ENCODE measurements around the gene FCRLB.
"Not testable (repeated sequence)": the region's sequence is repeated elsewhere in the genome, so short reads cannot be mapped to it uniquely, and the experiment has no call there.

The FCRLB gene, protein sequence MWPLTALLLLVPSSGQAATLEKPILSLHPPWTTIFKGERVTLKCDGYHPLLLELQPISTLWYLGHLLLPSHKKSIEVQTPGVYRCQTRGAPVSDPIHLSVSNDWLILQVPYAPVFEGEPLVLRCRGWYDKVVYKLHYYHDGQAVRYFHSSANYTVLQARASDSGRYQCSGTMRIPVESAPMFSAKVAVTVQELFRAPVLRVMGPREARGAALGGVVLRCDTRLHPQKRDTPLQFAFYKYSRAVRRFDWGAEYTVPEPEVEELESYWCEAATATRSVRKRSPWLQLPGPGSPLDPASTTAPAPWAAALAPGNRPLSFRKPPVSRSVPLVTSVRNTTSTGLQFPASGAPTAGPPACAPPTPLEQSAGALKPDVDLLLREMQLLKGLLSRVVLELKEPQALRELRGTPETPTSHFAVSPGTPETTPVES

DNA sequence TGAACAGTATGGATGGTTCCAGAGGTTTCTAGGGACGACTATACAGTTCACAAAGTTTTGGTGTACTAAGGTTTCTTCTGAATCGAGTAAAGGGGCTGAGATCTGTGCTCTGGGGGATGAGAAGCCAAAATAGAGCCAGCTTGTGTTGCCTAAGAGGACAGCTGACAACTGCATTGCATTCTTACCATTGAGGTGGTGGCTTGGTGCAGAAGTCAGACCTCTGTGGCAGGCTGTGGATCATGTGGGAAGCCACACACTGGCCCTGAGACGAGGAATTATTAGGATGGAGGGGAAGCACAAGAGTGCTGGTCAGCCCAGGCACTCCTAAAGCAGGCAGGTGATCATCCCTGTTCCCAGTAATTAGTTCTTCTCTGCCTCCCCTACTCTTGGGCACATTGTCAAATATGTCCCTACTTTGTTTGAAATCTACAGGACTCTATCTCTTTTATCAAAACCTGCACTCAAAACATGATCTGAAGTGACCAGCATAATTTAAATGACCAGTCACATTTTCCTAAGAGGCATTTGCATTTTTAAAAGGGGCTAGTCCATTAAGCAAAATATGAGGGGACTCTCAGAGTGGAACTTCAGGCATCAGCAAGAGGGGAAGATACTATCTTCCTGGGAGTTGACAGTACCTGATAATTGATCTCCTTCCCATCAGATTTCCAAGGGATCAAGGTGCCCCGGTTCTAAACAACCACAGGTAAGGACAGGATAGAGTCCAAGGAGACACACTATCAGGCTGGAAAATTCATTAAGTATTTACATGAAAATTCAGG is at the start of gene FCRLB:
Gene FCRLB, plus strand, starts transcription at position 589 of the 782 bp plus-strand sequence. CDS start 1,129 bp downstream, outside the sequence.
- H3K4me3 Mint-ChIP-seq, result no peak within 1 kb of the TSS
- no peaks in the 10 kb centered on the region for H3K9me3 Mint-ChIP-seq
- ATAC-seq, result no peak
- peak within 1 kb of the TSS; percentile 54 for H3K27ac Mint-ChIP-seq
- peaks cover 69% of the 10 kb centered on the region for H3K4me1 Mint-ChIP-seq
- H3K27me3 Mint-ChIP-seq, result no peaks in the 10 kb centered on the region
- H3K36me3 Mint-ChIP-seq, result no peaks in the 10 kb centered on the region

DNA sequence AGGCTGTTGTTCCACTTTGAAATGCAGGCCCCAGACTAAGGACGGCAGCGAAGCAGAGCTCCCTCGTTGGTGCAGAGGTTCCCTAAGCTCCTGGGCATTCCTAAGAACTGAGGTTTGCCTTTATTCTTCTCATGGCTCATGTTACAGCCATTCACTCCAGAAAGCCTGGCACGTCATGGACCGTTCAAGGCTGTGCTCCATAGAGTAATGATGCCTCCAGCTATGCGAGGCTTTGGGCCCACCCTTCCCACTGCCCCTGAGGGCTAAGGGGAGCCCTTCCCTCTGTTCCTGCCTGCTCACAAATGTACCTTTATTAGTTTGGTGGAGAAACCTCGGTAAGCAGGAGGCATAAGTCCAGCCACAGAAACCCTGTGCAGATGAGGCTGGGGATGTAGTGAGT is 47.9 kb upstream of the FCRLB start:
- H3K4me3 Mint-ChIP-seq, H3K27me3 Mint-ChIP-seq, H3K27ac Mint-ChIP-seq, H3K9me3 Mint-ChIP-seq, ATAC-seq: not testable (repeated sequence)
- Mint-ChIP-seq H3K36me3 (peaks cover 29% of the 10 kb centered on the region), H3K4me1 (peaks cover 15% of the 10 kb centered on the region)

DNA sequence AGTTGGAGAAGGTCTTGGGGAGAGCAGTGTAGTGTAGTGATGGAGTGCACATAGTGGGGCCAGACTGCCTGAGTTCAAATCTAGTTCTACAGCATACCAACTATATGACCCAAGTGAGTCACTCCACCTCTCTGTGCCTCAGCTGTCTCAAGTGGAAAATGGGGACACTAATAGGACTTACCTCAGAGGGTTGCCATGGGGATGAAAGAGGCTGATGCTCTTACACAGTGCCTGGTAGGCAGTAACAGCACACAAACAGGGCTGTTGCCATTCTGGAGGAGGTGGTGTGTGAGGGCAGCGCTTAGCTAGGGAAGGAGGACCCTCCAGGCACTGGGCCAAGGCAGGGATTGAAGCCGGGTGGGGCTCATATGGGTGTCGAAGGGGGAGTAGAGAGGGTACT is 46.9 kb upstream of the FCRLB start:
- not testable (repeated sequence) for H3K27me3 Mint-ChIP-seq, H3K27ac Mint-ChIP-seq, H3K4me3 Mint-ChIP-seq, H3K9me3 Mint-ChIP-seq, ATAC-seq
- Mint-ChIP-seq H3K4me1 (peaks cover 15% of the 10 kb centered on the region), H3K36me3 (peaks cover 32% of the 10 kb centered on the region)

DNA sequence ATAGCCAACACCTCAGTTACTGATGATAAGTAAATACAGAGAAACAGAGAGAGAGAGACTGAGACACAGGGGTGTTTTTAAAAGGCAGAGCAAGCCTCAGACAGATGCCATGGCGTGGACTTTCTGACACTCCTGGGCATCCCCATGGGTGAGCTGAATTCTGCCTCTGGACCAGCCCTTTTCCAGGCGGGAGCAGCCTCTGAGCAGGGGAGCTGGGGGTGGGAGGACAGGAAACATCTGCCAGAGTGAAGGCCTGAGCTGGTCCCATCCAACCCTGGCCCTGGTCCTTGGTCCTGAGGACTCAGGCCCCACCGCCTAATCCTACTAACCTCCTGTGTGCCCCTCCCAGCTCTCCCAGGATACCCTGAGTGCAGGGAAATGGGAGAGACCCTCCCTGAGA is 46.4 kb upstream of the FCRLB start:
- Mint-ChIP-seq H3K27ac (peak overlapping the region; percentile 68), H3K36me3 (peaks cover 32% of the 10 kb centered on the region), H3K4me1 (peaks cover 15% of the 10 kb centered on the region)
- ATAC-seq, H3K9me3 Mint-ChIP-seq, H3K27me3 Mint-ChIP-seq, H3K4me3 Mint-ChIP-seq: not testable (repeated sequence)

DNA sequence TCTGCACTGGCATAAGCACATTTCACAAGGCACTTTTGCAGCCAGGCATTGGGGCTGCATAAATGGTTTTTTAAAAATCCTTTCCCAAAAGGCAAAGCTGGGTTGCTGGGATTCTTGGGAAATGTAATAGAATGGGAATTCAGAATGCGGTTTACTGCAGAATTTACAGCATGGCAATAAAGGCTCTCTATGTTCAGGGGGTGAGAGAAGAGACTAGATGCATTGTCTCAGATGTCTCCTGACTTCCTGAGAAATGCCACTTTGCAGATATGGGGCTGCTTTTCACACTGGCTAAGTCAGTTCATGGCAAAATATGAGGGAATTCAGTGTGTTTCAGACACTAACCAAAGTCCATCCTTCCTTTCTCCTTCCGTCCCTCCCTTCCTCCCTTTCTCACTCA is 44.9 kb upstream of the FCRLB start:
- no peak for ATAC-seq
- Mint-ChIP-seq H3K27ac (peak overlapping the region; percentile 68), H3K27me3 (no peaks in the 10 kb centered on the region), H3K4me1 (peaks cover 12% of the 10 kb centered on the region), H3K4me3 (no peak overlapping the region), H3K9me3 (no peaks in the 10 kb centered on the region), H3K36me3 (peaks cover 32% of the 10 kb centered on the region)

DNA sequence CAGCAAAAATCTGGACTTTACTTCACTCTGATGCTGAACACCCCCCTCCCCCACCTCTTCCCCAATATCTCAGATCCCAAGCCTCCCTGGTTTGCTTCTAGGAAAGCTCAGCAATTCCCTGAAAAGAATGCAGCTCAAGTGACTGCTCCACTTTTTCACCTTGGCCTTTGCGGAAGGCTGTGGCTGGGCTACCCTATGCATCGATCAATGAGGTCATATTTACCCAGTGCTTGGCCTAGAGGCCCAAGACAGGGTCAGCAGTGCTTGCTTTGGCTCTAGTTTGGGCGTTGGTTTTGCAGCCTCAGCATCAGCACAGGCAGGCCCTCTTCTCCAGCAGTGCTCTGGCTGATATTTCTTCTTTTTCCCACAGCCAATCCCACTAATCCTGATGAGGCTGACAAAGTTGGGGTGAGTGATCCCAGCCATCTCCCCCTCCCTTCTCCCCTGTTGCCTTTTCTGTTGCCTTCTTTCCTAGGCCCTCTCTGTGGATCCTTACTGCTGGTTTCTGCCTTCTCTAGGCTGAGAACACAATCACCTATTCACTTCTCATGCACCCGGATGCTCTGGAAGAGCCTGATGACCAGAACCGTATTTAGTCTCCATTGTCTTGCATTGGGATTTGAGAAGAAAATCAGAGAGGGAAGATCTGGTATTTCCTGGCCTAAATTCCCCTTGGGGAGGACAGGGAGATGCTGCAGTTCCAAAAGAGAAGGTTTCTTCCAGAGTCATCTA is 44.2 kb upstream of the FCRLB start:
- Mint-ChIP-seq H3K4me1 (peaks cover 10% of the 10 kb centered on the region), H3K27ac (peak overlapping the region; percentile 6), H3K36me3 (peaks cover 32% of the 10 kb centered on the region), H3K9me3 (no peaks in the 10 kb centered on the region), H3K27me3 (no peaks in the 10 kb centered on the region), H3K4me3 (no peak overlapping the region)
- ATAC-seq, result no peak

DNA sequence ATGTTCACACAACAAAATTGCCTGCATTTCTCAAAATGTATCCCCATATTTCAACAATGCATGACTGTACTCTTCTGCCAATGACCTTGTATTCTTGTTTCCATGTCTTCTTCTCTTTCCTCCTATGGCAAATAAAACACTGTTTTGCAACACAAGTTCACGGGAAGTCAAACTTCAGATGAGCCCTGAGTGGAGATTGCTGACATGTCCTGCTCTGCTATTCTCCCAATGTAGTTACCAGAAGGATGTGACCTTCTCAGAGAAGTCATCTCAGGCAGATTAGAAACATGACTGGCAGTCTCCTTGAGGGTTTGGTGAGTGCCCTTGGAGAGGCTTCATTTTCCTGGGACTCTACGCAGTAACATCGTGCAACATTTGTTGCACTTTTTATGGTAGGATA is 42.8 kb upstream of the FCRLB start:
- H3K27ac Mint-ChIP-seq, result no peak overlapping the region
- no peaks in the 10 kb centered on the region for H3K27me3 Mint-ChIP-seq
- peaks cover 15% of the 10 kb centered on the region for H3K4me1 Mint-ChIP-seq
- H3K4me3 Mint-ChIP-seq, result no peak overlapping the region
- ATAC-seq, result no peak
- peaks cover 32% of the 10 kb centered on the region for H3K36me3 Mint-ChIP-seq
- no peaks in the 10 kb centered on the region for H3K9me3 Mint-ChIP-seq

DNA sequence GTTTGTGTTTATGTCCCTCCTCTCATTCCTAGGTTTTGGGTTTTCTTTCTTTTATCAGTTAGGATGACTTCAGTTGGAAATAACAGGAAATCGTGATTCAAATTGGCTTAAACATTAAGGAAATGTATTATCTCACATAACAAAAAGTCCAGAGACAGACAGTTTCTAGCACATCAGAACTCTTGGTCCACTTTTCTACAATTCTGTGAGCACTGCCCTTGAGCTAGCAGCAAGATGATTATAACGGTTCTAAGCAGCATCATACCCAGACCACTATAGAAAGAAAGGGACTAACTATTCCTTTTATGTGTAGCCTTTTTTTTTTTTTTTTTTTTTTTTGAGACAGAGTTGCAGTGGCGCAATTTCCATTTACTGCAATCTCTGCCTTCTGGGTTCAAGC is 39.5 kb upstream of the FCRLB start:
- no peaks in the 10 kb centered on the region for H3K9me3 Mint-ChIP-seq
- no peaks in the 10 kb centered on the region for H3K27me3 Mint-ChIP-seq
- H3K36me3 Mint-ChIP-seq, result peaks cover 18% of the 10 kb centered on the region
- no peak overlapping the region for H3K27ac Mint-ChIP-seq
- no peak for ATAC-seq
- H3K4me1 Mint-ChIP-seq, result peaks cover 10% of the 10 kb centered on the region
- H3K4me3 Mint-ChIP-seq, result no peak overlapping the region

DNA sequence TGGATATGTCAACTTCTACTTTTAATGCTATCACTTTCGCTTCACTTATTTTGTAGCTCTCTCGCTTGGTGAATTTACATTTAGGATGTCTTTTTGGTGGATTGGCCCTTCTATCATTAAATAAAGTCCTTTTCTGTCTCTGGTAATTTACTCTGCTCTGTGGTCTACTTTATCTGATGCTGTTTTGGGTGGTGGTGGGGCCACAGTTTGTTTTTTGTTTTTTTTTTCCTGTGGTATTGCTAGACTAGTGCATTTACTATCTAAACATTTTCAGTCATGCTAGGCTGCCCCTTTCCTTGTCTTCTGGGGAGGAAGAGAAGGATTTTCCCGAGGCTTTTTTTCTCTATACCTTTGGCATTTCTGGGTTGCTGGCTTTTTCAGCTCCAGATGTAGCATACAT is 32.4 kb upstream of the FCRLB start:
- Mint-ChIP-seq H3K9me3 (no peaks in the 10 kb centered on the region), H3K4me1 (peaks cover 13% of the 10 kb centered on the region), H3K4me3 (peak overlapping the region; percentile 6), H3K36me3 (peaks cover 7% of the 10 kb centered on the region), H3K27me3 (no peaks in the 10 kb centered on the region), H3K27ac (peak overlapping the region; percentile 80)
- no peak for ATAC-seq

DNA sequence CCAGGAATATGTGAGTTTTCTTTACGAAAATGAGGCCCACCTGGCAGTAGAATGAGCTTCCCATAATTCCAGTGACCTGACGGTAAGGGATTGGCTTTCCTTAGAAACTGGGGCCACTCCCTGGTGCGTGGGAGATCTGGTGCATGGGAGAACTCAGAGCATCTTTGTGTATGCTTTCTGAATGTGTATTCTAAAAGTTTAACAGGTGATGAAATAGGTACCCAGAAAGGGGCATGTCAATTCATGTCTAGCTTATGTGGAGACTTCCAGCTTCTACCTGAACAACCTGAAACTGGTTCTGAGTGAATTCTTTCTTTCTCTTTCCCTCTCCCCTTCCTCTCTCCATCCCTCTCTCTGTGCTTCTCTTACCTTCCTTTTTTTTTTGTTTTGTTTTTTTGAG is 29.5 kb upstream of the FCRLB start:
- peaks cover 16% of the 10 kb centered on the region for H3K4me1 Mint-ChIP-seq
- H3K4me3 Mint-ChIP-seq, result no peak overlapping the region
- H3K27me3 Mint-ChIP-seq, result no peaks in the 10 kb centered on the region
- H3K27ac Mint-ChIP-seq, result no peak overlapping the region
- ATAC-seq, result no peak
- H3K36me3 Mint-ChIP-seq, result peaks cover 7% of the 10 kb centered on the region
- H3K9me3 Mint-ChIP-seq, result peaks cover 2% of the 10 kb centered on the region

DNA sequence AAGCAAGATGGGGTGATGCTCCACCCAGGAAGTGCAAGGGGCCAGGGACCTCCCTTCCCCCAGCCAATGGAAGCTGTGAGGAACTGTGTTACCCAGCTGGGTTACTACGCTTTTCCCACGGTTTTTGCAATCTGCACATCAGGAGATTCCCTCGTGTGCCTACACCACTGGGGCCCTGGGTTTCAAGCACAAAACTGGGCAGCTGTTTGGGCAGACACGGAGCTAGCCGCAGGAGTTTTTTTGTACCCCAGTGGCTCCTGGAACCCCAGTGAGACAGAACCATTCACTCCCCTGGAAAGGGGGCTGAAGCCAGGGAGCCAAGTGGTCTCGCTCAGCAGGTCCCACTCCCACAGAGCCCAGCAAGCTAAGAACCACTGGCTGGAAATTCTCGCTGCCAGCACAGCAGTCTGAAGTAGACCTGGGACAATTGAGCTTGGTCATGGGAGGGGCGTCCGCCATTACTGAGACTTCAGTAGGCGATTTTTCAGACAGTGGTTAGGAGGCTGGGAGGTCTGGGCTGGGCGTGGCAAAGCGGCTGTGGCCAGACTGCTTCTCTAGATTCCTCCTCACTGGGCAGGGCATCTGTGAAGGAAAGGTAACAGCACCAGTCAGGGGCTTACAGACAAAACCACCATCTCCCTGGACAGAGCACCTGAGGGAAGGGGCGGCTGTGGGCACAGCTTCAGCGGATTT is 28.2 kb upstream of the FCRLB start:
- not testable (repeated sequence) for H3K27ac Mint-ChIP-seq, H3K36me3 Mint-ChIP-seq, H3K9me3 Mint-ChIP-seq, ATAC-seq, H3K27me3 Mint-ChIP-seq, H3K4me3 Mint-ChIP-seq
- peaks cover 15% of the 10 kb centered on the region for H3K4me1 Mint-ChIP-seq

DNA sequence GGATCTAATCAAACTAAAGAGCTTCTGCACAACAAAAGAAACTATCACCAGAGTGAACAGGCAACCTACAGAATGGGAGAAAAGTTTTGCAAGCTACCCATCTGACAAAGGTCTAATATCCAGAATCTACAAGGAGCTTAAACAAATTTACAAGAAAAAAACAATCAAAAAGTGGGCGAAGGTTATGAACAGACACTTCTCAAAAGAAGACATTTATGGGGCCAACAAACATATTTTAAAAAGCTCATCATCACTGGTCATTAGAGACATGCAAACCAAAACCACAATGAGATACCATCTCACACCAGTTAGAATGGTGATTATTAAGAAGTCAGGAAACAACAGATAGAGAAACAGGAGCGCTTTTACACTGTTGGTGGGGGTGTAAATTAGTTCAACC is 23.0 kb upstream of the FCRLB start:
- not testable (repeated sequence) for H3K36me3 Mint-ChIP-seq, H3K27ac Mint-ChIP-seq, ATAC-seq, H3K4me1 Mint-ChIP-seq, H3K4me3 Mint-ChIP-seq, H3K27me3 Mint-ChIP-seq
- H3K9me3 Mint-ChIP-seq, result peaks cover 13% of the 10 kb centered on the region

DNA sequence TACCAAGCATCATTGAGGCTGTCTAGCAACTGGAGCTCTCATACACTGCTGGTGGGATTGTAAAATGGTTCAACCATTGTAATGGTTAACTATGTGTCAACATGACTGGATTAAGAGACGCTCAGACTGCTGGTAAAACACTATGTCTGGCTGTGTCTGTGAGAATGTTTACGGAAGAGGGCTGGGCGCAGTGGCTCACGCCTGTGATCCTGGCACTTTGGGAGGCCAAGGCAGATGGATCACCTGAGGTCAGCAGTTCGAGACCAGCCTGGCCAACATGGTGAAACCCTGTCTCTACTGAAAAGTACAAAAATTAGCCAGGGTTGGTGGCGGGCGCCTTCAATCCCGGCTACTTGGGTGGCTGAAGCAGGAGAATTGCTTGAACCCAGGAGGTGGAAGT is 19.1 kb upstream of the FCRLB start:
- Mint-ChIP-seq H3K9me3 (peaks cover 8% of the 10 kb centered on the region), H3K27me3 (no peaks in the 10 kb centered on the region), H3K4me3 (no peak overlapping the region), H3K27ac (peak overlapping the region; percentile 56), H3K36me3 (no peaks in the 10 kb centered on the region), H3K4me1 (no peaks in the 10 kb centered on the region)
- ATAC-seq, result no peak

DNA sequence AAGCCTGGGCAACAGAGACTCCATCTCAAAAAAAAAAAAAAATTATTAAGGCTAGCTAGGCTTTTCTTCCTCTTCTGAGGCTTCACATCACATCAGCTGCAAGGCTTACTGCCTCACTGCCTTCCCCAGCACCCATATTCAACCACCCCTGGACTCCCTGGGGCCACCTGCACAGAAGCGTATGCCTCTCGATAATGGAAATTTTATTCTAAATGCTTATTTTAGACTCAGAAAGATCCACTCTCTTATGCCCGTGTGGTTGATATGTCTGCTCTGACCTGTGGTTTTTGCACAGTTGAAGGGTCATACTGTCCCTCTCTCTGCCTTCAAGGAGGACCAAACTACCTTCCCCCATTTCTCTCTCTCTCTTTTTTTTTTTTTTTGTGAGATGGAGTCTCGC is 15.8 kb upstream of the FCRLB start:
- Mint-ChIP-seq H3K4me1 (peaks cover 15% of the 10 kb centered on the region), H3K9me3 (no peaks in the 10 kb centered on the region), H3K27ac (no peak overlapping the region), H3K36me3 (peaks cover 14% of the 10 kb centered on the region), H3K27me3 (no peaks in the 10 kb centered on the region), H3K4me3 (peak overlapping the region; percentile 49)
- peak; percentile 93 for ATAC-seq

DNA sequence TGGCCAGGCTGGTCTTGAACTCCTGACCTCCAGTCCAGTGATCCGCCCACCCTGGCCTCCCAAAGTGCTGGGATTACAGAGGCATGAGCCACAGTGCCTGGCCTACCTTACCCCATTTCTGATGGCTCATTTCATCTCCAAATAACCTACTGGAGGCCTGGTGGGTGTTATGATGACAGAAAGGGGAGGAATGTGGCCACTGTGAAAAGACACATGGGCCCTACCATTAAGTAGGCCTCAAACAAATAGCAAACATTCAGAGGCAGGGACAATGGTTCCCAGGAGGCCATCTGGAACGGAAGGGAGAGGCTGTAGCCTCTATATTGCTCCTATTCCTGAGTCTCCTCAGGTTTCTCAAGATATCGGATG is 15.2 kb upstream of the FCRLB start:
- Mint-ChIP-seq H3K27me3 (no peaks in the 10 kb centered on the region), H3K36me3 (peaks cover 20% of the 10 kb centered on the region), H3K4me1 (peaks cover 21% of the 10 kb centered on the region), H3K27ac (no peak overlapping the region), H3K4me3 (no peak overlapping the region), H3K9me3 (no peaks in the 10 kb centered on the region)
- ATAC-seq, result no peak

Data from stimulated activated memory B cell treated with anti-CD40 and anti-IgM and Interleukin-4, amounts not matched to agents 10 μg/mL and 1 μg/mL and 100 μg/mL, for 72 hours (primary cell).